GM19240 (cell line): ENCODE results near the gene ATP8A1.
"Not testable (repeated sequence)": the region's sequence is repeated elsewhere in the genome, so short reads cannot be mapped to it uniquely, and the experiment has no call there.

Experiments
- DNase-seq: peaks from one replicate; pipeline ENCODE4 v3.0.0; 2011; ENCODE audit warnings: low spot score; ENCODE audit not compliant: insufficient read length

ATP8A1 gene

DNA sequence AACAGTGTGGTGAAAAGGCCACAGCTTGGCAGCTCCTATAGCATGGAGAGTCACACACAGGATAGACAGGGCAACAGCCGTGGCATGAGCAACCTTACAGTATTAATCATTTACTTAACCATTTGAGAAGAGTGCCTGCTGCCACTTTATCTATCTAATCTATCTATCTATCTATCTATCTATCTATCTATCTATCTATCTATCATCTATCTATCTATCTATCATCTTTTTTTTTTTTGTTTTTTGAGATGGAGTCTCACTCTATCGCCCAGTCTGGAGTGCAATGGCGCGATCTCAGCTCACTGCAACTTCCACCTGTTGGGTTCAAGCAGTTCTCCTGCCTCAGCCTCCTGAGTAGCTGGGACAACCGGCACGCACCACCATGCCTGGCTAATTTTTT, 284.6 kb downstream of the ATP8A1 start:
- not testable (repeated sequence) for DNase-seq

DNA sequence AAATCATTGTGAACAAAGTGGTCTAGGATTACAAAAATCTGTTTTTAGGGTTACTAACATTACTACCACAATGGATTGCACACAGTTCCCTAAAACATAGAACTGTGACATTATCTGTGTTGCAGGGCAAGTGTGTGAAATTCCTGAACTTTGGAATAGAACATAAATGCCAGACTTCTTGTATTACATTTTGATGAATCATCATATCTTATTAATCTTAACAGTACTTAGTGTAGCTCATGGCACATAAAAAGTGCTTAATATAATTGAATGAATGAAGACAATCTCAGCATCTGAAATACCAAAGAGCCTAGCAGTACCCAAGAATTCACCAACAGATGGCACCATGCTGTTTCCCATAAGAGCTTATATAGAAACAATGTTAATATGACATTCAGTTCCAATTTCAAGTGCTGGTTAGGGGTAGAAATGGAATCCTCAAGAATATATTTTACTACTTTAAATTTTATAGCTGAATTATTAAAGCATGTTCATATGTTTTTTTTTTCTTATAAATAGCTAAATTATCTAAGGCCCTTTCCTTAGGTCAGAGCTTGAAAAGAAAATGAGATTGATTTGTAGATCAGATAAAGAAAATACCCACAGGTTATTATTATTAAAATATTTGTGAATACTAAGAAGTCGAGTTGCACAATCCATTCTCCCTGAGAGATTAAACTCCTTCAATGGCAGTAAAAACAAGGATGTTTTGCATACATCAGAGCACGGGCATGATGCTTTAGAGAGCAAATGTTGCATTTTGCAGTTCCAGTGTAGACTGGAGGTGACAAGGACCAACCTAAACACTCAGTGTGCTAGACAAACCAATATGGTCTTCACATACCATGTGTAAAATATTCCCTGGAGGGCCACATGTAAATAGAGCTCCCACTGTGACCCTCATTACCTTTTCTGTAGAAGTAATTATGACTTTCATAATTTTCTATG, 285.3 kb downstream of the ATP8A1 start:
- DNase-seq = peak; percentile 19

DNA sequence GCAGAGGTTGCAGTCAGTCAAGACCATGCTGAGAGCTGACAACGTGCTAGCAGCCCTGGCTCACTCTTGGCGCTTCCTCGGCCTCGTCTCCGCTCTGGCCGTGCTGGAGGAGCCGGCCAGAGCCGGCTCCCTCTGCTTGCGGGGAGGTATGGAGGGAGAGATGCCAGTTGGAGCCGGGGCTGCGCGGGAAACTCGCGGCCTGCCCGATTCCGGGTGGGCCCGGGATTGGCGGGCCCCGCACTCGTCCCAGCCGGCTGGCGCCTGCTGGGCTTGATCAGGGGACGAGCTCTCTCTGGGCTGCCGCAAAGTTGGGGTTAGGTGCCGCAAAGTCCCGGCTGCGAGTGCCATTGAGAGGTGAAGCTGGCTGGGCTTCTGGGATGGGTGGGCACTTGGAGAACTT, 287.4 kb downstream of the ATP8A1 start:
- DNase-seq = no peak

DNA sequence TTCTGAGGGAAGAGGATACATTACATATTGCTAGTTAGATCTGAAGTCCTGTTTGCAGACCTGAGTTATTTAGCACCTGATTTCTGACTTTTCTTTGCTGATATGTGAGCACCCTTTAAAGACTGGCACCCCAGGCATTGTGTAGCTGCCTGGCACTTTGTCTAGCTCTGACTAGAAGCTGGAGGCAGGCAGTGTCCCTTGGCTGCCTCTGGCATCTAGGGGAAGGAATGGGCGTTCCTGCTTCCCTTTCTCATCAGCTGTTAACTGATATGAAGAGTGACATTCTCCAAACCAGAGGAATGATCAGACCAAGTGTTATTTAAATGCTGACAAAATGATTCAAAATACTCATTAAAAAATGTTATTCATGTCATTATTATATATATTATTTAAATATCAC, 289.9 kb downstream of the ATP8A1 start:
- DNase-seq = no peak

DNA sequence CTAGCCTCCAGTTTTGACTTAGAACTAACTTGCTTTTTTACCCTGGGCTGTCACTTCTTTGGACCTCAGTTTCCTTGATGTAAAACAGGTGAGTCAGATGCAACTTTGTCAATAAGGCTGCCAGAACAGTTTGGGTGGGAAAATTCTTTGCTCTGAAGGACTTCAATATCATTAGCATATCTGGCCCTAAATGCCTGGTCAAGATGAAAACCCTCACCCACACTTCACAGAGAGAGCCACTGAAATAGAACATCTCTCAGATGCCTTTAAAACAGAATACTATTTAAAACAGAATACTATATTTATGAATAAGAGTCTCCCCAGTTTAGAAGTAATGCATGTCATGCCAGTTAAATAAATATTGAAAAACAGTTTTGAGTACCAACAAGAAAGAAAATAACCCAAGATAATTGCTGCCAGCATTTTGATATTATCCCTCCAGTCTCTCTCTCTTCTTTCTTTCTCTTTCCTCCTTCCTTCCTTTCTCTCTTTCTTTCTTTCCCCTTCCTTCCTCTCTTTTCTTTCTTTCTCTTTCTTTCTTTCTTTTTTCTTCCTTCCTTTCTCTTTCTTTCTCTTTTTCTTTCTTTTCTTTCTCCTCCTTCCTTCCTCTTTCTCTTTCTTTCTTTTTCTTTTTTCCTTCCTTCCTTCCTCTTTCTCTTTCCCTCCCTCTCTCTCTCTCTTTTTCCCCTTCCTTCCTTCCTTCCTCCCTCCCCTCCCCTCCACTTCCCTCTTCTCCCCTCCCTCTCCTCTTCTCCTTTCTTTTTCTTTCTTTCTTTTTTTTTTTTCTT, 292.4 kb downstream of the ATP8A1 start:
- no peak for DNase-seq

DNA sequence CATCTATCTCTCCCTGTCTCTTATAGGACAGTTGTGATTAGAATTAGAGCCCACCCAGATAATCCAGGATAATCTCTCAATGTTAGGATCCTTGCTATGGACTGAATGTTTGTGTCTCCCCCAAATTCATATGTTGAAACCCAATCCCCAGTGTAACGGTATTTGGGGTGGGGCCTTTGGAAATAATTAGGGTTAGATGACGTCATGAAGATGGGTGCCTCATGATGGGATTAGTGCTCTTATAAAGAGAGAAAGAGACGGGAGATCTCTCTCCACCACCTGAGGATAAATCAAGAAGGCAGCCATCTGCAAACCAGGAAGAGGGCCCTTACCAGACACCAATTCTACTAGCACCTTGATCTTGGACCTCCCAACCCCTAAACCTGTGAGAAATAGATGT, 293.3 kb downstream of the ATP8A1 start:
- no peak for DNase-seq

DNA sequence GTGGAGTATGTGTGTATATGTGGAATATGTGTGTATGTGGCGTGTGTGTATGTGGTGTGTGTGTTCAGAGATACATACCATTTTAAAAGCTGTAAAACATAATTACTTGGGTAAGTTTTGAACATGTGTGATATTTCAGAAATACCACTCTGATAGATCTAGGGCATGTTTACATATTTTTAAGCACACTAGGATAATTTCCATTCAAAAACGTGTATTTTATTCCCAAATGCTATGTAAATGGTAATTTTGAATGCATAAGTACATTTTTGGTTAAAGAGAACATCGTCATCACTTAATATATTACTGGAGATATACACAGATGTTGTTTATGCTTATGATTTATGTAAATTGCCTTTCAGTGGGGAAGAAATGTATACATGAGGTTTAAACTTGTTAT, 294.3 kb downstream of the ATP8A1 start:
- no peak for DNase-seq

DNA sequence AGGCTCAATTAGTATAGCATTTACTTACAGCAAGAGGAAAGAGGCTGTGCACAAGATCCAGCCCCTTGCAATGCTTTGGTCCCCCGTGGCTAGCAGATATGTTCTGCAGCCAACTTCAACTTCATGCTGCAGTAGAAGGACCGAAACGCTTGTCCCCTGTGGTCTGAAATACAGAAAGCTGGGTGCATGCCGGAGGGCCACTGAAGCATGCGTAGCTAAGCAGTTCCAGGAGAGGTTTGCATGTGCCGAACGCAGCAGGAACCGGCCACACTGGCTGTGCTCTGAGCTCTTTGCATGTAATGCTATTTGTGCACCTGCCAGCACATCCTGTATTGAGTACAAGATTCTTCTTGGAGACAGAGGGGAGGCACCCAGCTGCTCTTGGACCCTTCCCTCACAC, 295.4 kb downstream of the ATP8A1 start:
- no peak for DNase-seq

DNA sequence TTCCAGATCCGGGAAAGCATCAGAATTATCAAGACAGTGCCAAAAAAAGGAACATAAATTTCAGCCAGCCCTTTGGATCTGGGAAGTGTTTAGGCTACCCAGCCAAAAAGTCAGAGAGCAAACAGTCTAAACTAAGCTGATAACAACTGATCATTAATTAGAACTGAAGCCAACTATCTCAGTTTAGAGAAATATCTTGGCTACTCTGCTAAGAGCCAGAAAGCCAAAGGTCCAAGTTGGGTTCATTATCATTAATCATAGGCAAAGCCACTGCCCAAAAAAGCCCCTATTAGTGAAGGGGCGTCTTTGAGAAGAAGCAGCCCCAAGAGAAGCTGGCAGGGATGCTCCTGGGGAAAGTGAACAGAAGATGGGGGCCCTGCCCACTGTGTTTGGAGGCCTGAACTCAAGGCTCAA, 296.6 kb downstream of the ATP8A1 start:
- no peak for DNase-seq

DNA sequence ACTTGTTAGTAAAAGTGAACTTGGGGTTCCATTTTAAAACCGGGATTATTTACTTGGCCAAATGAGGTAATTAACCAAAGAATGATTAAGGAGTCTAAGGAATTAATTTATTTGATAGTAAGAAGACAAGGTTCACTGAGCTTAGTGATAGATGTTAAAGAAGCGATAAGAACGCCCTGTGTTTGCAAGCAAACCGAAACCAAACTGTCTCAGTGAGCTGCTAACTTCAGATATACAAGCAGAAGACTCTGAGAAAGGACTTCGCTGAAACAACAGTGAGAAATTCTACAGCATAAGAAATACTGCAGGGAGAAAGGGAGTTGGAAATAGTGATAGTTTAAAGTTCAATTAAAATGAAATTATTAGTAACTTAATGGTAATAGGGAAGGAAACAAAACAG, 297.2 kb downstream of the ATP8A1 start:
- no peak for DNase-seq
